Activated T-cell treated with anti-CD3 and anti-CD28 coated beads for 48 hours (primary cell): ENCODE measurements around the gene AOPEP.
"Not testable (repeated sequence)": the region's sequence is repeated elsewhere in the genome, so short reads cannot be mapped to it uniquely, and the experiment has no call there.

Experiments
- DNase-seq: peaks from one replicate; pipeline ENCODE4 v3.0.0-alpha.2; 2020; ENCODE audit warnings: low read depth

Gene AOPEP

GRCh38 chr9:94934816-94935328 is 208.4 kb downstream of the AOPEP start:
- no peak for DNase-seq

DNA sequence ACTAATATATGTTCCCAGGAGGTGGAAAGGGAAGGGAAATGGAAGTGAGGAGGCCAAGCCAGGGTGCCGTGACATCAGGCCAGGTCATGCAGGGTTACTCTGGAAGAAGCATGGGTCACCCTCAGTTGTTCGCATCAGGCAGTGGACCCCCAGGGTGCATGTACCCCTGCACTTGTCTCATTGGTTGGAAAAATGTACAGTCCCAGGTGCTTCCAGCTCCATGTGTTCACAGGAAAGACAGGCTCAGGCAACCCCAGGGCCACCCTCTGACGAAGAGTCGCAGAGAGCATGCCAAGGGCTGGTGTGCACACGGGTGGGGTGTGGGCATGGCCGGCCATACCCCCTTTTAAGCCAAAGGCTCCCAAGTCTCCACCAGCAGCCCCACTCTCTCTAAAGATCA is 208.9 kb downstream of the AOPEP start:
- no peak for DNase-seq

- DNase-seq = no peak
Measured at GRCh38 chr9:94936419-94936818, 209.9 kb downstream of the AOPEP start.

DNA sequence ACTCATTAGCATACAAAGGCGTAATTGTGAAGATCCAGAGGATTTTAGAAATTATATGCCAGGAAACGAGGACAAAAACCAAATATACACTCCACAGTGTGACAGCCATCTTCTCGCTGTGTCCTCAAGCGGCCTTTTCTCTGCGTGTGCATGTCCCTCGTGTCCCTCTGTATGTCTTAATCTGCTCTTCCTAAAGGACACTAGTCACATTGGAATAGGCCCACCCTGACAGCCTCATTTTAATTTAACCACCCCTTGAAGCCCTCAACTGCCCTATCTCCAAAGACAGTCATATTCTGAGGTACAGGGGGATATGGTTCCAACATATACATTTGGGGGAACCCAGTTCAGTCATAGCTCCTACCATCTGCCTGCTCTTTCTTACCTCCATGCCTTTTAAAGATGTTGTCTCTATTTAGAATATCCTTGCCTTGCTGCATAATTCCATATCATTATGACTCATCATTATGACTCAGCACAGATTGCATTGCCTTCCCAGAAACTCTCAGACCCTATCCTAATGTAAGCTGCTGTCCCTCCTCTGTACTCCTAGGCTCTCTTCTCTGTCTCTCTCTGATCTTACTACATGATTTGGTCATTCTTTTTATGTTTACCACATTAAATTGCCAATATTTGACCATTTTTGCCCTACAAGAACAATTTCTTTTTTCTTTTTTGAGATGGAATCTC is 210.9 kb downstream of the AOPEP start:
- no peak for DNase-seq

DNA sequence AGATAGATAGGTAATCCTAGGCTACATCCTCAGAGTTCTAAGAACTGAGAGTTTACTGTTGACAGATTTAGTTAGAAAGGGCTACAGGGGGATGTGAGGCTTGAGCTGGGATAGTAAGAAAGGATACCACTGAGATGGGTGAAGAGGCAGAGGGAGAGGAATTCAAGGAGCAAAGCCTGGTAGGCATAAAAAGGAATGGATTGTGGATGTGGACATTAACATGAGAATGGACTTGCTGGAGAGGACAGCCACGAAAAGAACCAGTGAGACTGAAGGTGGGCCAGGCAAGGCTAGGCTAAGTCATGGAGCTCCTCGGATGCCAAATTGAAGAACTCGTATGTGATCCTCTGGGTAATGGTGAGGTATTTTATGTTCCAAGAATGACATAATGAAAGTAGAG is 211.9 kb downstream of the AOPEP start:
- no peak for DNase-seq

GRCh38 chr9:94940296-94940695 is 213.8 kb downstream of the AOPEP start:
- DNase-seq = not testable (repeated sequence)

GRCh38 chr9:94941211-94941875 is 214.8 kb downstream of the AOPEP start:
- no peak for DNase-seq

DNA sequence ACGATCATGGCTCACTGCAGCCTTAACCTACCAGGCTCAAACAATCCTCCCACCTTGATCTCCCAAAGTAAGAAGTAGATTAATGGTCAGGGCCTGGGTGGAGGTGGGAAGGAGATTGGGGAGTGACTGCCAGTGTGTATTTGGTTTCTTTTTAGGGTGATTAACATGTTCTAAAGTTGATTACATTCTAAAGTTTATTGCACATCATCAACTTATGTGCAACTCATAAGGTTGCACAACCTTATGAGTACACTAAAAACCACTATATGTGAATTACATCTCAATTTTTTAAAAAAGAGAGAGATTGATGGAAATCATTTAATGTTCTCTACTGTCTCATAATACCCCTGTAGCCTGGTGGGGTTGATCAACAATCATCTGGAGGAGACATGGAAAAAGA is 218.1 kb downstream of the AOPEP start:
- no peak for DNase-seq

DNA sequence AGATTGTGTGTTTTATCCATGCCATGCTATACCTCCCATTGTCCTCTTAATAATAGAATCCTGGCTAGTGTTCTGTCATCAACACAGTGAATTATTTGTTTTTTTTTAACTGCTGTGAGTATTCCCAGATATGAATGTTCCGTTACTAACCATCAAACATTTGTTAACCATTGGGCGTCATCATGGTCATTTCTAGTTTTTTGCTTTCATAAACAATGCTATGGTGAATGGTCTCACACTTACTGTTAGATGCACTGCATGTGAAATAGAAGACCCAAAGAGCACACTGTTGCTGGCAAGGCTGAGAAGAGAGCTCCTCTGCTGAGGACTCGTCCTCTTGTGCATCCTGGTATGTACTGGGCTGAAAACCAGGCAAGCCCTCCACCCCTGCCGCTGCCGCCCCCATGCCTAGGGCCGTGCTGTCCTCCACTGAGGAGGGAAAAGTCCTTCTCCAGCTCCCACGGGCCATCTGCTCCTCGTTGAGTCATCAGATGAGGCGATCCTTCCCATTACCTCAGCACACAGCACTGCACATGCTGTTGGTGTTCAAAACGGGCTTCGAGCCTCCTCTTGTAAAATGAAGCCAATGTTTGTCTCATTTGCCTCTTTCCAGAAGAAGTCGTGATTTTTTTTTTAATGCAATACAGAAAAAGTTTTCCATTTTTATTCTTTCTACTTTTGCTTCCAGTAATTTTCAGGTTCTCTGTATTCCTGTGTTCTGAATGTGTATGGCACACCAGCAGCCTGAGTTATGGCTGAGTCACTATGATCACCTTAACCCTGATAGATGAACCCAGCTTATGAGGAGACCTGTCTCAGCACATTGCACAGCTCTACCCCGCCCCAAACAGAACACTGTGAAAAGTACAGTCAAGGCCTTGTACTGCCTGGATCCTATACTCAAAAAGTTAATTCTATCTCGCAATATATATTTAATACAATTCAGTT is 219.0 kb downstream of the AOPEP start:
- DNase-seq = no peak

GRCh38 chr9:94946256-94946655 is 219.8 kb downstream of the AOPEP start:
- no peak for DNase-seq

DNA sequence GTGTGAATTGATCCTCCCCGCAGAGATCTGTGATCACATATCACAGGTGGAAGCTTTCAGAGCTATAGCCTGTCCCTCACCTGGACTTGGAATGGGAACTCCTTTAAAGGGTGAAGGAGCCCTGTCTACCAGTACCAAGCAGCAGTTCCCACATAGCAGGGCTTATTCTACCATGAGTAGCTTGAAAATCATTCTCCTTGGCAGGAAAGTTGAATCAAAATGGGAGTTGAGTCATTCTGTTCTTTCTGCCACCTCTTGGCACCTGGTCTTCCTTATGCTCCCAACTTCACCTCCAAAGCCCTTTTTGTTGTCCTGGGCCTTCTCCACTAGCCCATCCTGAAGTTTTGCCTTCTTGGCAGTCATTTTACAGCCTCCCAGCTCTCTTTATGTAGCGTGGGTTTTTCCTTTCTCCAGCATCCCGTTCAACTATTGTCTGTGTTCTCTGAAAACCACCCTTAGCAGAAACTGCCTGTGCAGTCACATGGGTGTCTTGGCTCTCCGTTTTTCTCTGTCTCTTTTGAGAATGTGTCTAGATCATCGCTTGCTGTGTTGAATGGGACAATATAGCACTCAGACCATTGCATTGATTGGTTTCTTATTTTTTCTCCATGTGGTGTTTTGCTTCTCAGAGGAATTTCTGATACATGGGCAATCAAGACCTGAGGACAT is 222.2 kb downstream of the AOPEP start:
- no peak for DNase-seq

DNA sequence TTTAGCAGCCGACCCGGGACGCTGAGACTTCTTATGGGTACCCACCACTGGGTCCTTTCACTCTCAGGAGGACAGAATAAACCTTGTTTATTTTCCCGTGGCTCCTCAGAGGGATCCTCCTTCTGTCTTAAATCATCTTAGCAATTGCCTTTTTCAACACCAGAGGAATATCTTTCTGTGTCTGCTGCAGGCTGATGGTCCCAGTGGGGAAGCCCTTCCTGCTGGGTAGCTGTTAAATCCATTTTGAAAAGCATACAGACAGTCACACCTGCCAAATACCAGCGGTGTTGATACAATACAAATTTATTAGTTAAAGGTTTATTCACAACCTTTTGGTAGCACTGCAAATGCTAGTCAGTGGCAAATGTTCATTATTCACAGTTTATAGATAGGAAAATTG is 222.9 kb downstream of the AOPEP start:
- no peak for DNase-seq

- no peak for DNase-seq
Measured at GRCh38 chr9:94950040-94950578, 223.6 kb downstream of the AOPEP start.

GRCh38 chr9:94950579-94951323 is 224.3 kb downstream of the AOPEP start:
- DNase-seq = no peak

GRCh38 chr9:94951324-94952135 is 225.0 kb downstream of the AOPEP start:
- DNase-seq = no peak

- DNase-seq = no peak
Measured at GRCh38 chr9:94952565-94953373, 226.3 kb downstream of the AOPEP start.

DNA sequence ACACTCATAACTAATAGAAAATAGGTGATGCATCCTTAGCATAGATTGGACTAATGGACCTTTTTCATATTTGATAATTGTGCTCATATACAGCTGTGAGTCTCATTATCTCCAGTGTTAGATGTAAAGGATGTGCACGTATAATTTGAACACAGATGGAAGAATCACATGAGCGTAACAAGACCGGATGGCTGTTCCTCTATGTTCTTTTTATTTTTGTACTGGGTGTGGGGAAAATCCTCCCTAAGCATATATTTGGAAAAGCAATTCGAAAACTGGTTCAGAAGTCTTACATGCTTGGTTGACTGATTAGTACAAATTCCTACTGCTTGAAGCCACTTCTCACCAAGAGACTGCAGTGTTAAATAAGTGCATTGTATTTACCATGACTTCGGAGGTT is 230.2 kb downstream of the AOPEP start:
- DNase-seq = no peak

- DNase-seq = no peak
Measured at GRCh38 chr9:94960964-94961363, 234.5 kb downstream of the AOPEP start.

DNA sequence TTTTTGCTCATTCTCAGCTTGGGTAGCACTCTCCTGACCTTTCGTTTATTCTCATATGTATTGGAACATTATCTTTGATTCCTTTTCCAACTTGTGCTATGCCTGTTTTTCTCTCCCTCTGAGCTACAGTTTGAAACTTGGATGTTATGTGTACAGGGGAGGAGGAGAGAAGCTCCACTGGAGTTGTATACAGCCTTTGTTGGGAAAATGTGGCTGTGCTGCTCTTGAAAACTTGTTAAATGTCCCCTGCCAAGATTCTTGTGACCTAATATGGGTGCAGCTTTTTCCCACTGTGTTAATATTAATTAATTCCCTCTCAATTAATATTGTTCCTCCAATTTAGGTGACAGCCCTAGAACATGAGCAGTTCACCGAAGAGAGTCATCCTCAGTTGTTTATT is 235.4 kb downstream of the AOPEP start:
- no peak for DNase-seq
